ENCODE data around the gene SFI1. TPM values are rescaled to one million over a fixed set of nuclear protein-coding genes. Genes with fewer than 3 reads are reported as not detected.

SFI1 gene
- total and polyA plus RNA-seq, 2 of the 8 experiments (the other 6 are each of a cell fraction or from before 2014, with no cell fraction given) = 10.4 to 30.1 TPM

DNA sequence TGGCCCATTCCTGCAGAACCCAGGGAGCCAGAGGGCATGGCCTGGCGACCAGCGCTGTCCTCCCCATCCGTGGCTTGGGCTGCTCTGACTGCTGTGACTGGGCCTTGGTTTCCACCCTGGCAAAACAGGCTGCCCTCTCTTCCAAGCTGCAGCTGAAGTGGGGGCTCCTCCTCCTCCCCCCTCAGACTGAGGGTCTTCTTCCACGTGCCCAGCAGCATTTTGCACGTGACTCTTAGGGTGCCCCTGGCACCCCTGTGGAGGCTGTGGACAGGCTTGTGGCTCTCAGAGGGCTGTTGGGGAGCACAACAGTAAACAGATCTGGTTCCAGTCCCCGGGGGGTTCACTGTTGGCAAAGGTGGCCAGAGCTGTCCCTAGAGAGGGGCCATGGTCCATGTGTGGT lies 114.3 kb downstream of the SFI1 start (continued):
- TF ChIP-seq, protein P1, sequence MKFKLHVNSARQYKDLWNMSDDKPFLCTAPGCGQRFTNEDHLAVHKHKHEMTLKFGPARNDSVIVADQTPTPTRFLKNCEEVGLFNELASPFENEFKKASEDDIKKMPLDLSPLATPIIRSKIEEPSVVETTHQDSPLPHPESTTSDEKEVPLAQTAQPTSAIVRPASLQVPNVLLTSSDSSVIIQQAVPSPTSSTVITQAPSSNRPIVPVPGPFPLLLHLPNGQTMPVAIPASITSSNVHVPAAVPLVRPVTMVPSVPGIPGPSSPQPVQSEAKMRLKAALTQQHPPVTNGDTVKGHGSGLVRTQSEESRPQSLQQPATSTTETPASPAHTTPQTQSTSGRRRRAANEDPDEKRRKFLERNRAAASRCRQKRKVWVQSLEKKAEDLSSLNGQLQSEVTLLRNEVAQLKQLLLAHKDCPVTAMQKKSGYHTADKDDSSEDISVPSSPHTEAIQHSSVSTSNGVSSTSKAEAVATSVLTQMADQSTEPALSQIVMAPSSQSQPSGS (IDR thresholded peaks at IDR 0.05; ENCODE audit: low read length) = no peak
- TF ChIP-seq, protein P2, sequence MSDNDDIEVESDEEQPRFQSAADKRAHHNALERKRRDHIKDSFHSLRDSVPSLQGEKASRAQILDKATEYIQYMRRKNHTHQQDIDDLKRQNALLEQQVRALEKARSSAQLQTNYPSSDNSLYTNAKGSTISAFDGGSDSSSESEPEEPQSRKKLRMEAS (IDR thresholded peaks at IDR 0.05) = no peak
- TF ChIP-seq POLR2A (IDR thresholded peaks at IDR 0.05; ENCODE audit: control extremely low read depth in 1 of 2, low read depth in 2 of 2, low read length in 2 of 2) = no peak
- TF ChIP-seq, protein P3, sequence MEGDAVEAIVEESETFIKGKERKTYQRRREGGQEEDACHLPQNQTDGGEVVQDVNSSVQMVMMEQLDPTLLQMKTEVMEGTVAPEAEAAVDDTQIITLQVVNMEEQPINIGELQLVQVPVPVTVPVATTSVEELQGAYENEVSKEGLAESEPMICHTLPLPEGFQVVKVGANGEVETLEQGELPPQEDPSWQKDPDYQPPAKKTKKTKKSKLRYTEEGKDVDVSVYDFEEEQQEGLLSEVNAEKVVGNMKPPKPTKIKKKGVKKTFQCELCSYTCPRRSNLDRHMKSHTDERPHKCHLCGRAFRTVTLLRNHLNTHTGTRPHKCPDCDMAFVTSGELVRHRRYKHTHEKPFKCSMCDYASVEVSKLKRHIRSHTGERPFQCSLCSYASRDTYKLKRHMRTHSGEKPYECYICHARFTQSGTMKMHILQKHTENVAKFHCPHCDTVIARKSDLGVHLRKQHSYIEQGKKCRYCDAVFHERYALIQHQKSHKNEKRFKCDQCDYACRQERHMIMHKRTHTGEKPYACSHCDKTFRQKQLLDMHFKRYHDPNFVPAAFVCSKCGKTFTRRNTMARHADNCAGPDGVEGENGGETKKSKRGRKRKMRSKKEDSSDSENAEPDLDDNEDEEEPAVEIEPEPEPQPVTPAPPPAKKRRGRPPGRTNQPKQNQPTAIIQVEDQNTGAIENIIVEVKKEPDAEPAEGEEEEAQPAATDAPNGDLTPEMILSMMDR (IDR thresholded peaks at IDR 0.05; ENCODE audit: control extremely low read depth in 1 of 3, insufficient read depth in 1 of 3, low read depth in 1 of 3, low read length in 3 of 3) = no peak
- TF ChIP-seq ZNF274 (IDR thresholded peaks at IDR 0.05; ENCODE audit: borderline replicate concordance, extremely low read depth, low read length) = no peak
- TF ChIP-seq YY1 (IDR thresholded peaks at IDR 0.05; ENCODE audit: low read depth, low read length) = no peak
